ENCODE results near the gene CYFIP1.

CYFIP1 gene

DNA sequence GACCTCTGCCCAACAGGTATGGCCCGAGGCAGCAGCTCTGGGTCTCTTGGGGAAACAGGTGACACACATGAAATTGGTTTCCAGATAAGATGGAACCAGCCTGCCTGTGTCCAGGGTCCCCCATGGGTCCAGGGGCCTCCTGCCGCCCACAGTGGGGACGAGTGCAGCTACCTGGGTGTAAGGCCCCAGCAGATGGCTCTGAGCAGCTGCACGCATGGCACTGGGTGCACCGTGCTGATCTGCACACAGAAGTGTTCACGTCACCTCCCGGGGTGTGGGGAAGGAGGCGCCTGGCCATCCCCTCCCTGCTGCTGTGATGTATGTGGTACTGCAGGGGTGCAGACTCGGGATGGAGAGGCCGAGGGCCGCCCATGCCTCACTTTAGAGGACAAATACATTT, 78.1 kb downstream of the CYFIP1 start:
- H3K4me3 ChIP-seq (ENCODE audit: low read depth, low read length): no peak overlapping the region
- TF ChIP-seq, protein P1, sequence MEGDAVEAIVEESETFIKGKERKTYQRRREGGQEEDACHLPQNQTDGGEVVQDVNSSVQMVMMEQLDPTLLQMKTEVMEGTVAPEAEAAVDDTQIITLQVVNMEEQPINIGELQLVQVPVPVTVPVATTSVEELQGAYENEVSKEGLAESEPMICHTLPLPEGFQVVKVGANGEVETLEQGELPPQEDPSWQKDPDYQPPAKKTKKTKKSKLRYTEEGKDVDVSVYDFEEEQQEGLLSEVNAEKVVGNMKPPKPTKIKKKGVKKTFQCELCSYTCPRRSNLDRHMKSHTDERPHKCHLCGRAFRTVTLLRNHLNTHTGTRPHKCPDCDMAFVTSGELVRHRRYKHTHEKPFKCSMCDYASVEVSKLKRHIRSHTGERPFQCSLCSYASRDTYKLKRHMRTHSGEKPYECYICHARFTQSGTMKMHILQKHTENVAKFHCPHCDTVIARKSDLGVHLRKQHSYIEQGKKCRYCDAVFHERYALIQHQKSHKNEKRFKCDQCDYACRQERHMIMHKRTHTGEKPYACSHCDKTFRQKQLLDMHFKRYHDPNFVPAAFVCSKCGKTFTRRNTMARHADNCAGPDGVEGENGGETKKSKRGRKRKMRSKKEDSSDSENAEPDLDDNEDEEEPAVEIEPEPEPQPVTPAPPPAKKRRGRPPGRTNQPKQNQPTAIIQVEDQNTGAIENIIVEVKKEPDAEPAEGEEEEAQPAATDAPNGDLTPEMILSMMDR (IDR thresholded peaks at IDR 0.05; ENCODE audit: borderline replicate concordance, insufficient read depth, low read depth, low read length): no peak

DNA sequence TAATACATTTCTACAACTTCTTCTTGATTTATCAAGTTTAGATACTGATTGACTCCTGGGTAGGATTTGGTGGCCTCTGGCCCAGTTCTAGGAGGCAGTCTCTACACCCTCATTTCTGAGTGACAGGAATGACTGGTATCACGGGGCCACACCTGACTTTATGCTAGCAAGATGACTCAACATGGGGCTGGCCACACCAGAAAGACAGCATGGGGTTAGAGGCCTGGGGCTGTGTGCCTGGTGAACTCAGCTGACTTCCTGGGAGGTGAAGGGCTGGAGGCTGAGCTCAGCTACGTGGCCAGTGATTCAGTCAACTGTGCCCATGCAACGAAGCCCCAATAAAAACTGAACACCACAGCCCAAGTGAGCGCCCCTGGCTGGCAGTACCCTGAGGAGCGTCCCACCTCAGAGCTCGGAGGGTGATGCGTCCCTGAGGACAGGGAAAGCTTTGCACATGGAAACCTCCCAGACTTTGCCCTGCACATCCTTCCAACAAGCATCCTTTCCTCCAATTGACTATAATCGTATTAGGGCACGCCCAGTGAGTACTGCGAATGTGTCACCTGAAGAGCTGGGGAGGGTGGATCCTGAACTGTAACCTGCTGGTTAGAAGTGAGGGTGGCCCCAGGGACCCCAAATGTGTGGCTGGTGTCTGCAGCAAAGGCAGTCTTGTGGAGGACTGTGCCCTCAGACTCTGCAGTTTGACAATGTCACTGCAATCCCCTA, 84.5 kb downstream of the CYFIP1 start:
- TF ChIP-seq, protein P1 (IDR thresholded peaks at IDR 0.05; ENCODE audit: borderline replicate concordance, insufficient read depth, low read depth, low read length): no peak
- H3K4me3 ChIP-seq (ENCODE audit: low read depth, low read length): no peak overlapping the region

DNA sequence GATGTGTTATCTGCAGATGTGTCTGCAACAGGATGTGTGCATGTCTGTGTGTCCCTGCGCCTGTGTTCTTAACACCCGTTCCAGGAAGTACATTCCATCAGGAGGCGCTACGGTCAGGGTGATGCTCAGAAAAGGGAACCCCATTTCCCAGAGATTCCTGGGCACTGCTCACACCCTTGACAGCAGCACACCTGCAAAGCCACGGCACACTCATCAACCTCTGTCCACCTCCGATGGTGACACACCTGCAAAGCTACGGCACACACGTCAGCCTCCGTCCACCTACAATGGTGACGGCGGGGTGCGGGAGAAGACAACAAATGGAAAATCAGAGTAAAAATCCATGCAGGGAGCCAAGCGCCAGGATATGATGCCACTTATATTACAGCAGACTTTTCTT, 86.3 kb downstream of the CYFIP1 start:
- TF ChIP-seq, protein P1 (IDR thresholded peaks at IDR 0.05; ENCODE audit: borderline replicate concordance, insufficient read depth, low read depth, low read length): no peak
- no peak overlapping the region for H3K4me3 ChIP-seq (ENCODE audit: low read depth, low read length)

DNA sequence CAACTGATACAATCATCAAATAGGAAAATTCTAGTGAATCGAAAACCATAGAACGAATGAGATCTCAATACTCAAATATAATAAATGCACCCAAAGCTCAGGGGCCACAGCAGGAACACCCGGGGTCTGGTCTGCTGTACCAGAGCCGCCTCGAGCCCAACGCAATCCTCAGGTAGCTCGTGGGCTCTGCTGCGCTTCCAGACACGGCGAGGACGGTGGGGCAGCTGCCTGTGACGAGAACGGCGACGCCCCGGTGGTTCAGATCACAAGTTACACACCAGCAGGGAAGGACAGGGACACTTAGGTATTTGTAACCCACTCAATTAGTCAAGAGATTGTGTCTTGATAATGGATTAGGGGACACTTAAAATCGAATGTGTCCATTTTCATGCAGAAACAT, 87.1 kb downstream of the CYFIP1 start:
- no peak overlapping the region for H3K4me3 ChIP-seq (ENCODE audit: low read depth, low read length)
- TF ChIP-seq, protein P1 (IDR thresholded peaks at IDR 0.05; ENCODE audit: borderline replicate concordance, insufficient read depth, low read depth, low read length): no peak

DNA sequence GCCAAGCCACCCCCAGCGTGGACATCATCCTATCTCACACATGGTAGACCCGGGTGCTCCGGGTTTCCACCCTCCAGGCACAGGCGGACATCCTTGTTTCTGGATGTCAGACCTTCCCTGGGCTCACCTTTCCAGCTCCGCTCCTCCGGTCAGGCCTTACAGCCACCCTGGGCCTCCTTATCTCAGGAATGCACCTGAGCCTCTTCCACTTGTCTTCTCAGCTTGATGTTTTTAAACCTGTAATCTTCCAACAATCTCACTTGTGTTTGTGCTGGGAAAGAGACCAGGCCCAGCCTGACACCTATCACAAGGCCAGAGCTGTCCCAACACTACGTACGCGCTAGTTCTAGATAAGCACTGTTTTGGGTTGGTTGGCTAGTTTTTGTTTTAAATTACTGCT, 87.8 kb downstream of the CYFIP1 start:
- H3K4me3 ChIP-seq (ENCODE audit: low read depth, low read length): no peak overlapping the region
- TF ChIP-seq, protein P1 (IDR thresholded peaks at IDR 0.05; ENCODE audit: borderline replicate concordance, insufficient read depth, low read depth, low read length): no peak

DNA sequence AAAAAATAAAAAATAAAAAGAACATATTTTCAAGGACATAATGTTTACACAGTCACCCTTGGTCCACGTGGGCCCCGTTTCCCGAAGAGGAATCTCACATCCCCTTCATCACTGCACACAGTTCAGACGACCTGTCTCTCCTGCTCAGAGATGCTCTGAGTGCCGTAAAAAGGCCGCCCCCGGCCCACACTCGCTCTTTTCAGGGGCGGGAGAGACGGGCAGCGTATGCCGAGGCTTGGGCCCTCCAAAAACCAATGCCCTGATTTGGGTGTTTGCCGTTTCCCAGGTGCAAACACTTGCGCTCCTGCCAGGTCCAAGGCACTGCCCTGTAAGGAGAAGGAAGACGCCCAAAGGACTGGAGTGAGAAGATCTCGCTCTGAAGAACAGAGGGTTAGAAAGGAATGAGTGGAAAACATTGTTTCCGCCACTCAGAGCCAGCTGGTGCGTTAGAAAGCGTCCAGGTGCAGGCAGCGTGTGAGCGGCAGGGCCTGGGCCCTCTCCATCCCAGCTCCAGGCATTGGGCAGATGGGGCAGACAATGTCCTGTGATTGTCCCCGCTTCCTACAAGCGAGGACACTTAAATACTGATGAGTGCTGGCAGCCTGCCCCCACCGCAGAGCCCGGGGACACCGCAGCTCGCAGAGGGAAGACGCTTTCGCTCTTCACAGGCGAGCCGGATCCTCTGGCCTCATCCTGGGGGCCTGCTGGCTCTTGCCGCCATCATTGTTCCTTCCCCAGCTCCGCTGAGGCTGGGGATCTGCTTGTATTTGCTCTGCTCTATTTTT, 88.5 kb downstream of the CYFIP1 start:
- no peak overlapping the region for H3K4me3 ChIP-seq (ENCODE audit: low read depth, low read length)
- TF ChIP-seq, protein P1 (IDR thresholded peaks at IDR 0.05; ENCODE audit: borderline replicate concordance, insufficient read depth, low read depth, low read length): no peak

DNA sequence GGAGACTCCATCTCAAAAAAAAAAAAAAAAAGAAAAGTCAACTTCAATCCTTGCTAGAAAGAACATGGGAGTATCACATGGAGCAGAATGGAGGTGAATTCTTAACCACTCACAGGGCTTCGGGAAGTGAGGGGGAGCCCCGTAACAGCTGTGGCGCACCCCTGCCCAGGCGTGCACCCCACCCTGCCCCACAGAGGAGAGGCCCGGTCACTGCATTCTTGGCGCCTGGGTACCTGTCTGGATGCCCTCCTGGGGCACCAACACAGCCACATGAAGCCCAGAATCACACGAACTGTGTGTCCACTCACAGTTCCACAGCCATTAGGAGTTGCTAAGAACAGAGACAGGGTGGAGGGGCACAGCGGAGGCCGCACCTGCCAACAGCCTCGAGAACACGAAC, 89.9 kb downstream of the CYFIP1 start:
- no peak overlapping the region for H3K4me3 ChIP-seq (ENCODE audit: low read depth, low read length)
- TF ChIP-seq, protein P1 (IDR thresholded peaks at IDR 0.05; ENCODE audit: borderline replicate concordance, insufficient read depth, low read depth, low read length): no peak
